ENCODE data around the gene KRTAP20-2.

Gene KRTAP20-2

DNA sequence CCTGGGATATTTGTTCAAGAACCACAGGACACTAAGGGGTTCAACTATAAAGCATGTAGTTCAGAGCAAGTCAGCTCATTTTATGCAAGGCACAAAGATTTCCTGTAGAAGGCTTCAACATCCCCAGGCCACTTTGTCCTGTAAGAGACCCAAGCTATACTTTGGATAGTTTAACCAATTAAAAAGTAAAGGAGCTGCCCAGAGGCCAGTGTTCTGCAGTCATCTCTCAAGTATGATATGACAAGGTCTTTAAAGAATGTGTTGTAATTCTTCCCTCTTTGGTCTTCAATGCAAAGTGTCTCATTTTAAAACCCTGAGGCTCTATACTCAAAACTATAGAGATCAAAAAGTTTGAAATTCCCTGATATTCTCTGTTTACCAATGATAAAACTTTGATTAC lies 41.7 kb downstream of the KRTAP20-2 start:
- DNase-seq = no peak

DNA sequence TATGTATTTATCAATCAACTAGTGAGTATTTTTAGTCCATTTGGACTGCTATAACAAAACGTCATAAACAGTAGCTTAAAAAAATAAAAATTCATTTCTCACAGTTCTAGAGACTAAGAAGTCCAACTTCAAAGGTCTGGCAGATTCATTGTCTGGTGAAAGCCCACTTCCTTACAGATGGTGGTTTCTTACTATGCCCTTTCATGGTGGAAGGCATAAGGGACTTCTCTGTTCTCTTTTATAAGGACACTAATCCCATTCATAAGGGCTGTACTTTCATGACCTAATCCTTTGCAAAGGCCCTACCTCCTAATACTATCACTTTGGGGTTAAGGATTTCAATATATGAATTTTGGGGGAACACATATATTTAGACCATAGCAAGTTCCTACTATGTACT lies 45.6 kb downstream of the KRTAP20-2 start:
- DNase-seq = no peak

DNA sequence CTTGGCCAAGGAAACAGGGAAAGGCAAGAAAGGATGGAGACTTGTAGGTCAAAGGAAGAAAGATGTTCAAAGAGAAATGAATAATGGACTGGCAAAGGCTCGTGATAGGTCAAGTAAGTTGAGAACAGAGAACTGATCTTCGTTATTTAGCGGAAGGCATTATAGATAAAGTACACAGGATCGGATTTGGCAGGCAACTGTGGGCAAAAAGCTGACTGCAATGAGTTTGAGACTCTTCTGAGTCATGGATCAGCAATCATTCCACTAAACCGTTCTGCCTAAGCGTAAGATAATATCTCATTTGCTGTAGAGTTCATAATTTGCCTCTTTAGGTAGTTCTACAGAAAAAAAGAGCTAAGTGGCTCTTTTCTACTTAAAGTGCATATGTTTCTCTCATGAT lies 49.5 kb downstream of the KRTAP20-2 start:
- DNase-seq = no peak

Measured in NCI-H2029 treated with DMSO at 0.1 percent for 48 hours (cell line).